GM12878 (cell line): ENCODE results near the gene SYTL1. TPM values are rescaled to one million over a fixed set of nuclear protein-coding genes. Genes with fewer than 3 reads are reported as not detected.

Experiments
- ASH2L ChIP-seq: fragments of 300-600, 200-600 bp; sonication (generic); IDR thresholded peaks from 2 replicates; pipeline ENCODE4 v1.6.1; 2017; ENCODE audit warnings: low read depth, mild to moderate bottlenecking, borderline replicate concordance
- BMI1 ChIP-seq: fragments of 450-650 bp; IDR thresholded peaks from 2 replicates; pipeline ENCODE4 v1.6.1; 2016; ENCODE audit warnings: mild to moderate bottlenecking, moderate library complexity, borderline replicate concordance
- CHD1 ChIP-seq: IDR thresholded peaks from 2 replicates; pipeline ENCODE4 v1.6.1; 2012; ENCODE audit warnings: low read depth, low read length, improper control_type of control experiment
- DPF2 ChIP-seq: fragments of 450-650 bp; IDR thresholded peaks from 2 replicates; pipeline ENCODE4 v1.6.1; 2017; ENCODE audit warnings: mild to moderate bottlenecking
- EED ChIP-seq: sonication (generic); IDR thresholded peaks from 2 replicates; pipeline ENCODE4 v1.6.1; 2016; ENCODE audit warnings: antibody characterized with exemption, low read depth
- ESRRA ChIP-seq: IDR thresholded peaks from 2 replicates; pipeline ENCODE4 v1.6.1; 2012; ENCODE audit warnings: mild to moderate bottlenecking, low read length, improper control_type of control experiment
- FOXK2 ChIP-seq: fragments of 450-650 bp; IDR thresholded peaks from 2 replicates; pipeline ENCODE4 v1.6.1; 2017; ENCODE audit warnings: mild to moderate bottlenecking, moderate library complexity
- POLR2A ChIP-seq: IDR thresholded peaks from 2 replicates; pipeline ENCODE4 v1.6.1; 2011; ENCODE audit warnings: low read depth, mild to moderate bottlenecking, low read length
- PRDM15 ChIP-seq: fragments of 450-650 bp; formaldehyde crosslinking; IDR thresholded peaks from 2 replicates; pipeline ENCODE4 v1.4.0; 2020; ENCODE audit warnings: mild to moderate bottlenecking, moderate library complexity
- RAD21 ChIP-seq: IDR thresholded peaks from 2 replicates; pipeline ENCODE4 v1.6.1; 2011; ENCODE audit warnings: mild to moderate bottlenecking, low read depth, low read length, moderate library complexity; ENCODE audit not compliant: insufficient read depth
- RUNX3 ChIP-seq: IDR thresholded peaks from 2 replicates; pipeline ENCODE4 v1.6.1; 2012; ENCODE audit warnings: low read length, inconsistent platforms
- SRF ChIP-seq, 2 experiments: IDR thresholded peaks; 2 replicates each; pipeline ENCODE4 v1.6.1; 2011; ENCODE audit warnings: low read depth in 2 of 2, low read length in 2 of 2, mild to moderate bottlenecking in 1 of 2, moderate library complexity in 1 of 2
- TCF12 ChIP-seq: IDR thresholded peaks from 2 replicates; pipeline ENCODE4 v1.6.1; 2011; ENCODE audit warnings: low read depth, mild to moderate bottlenecking, low read length
- YY1 ChIP-seq: IDR thresholded peaks from 2 replicates; pipeline ENCODE4 v1.6.1; 2011; ENCODE audit warnings: low read depth, mild to moderate bottlenecking, low read length
- ZNF384 ChIP-seq: IDR thresholded peaks from 2 replicates; pipeline ENCODE4 v1.6.1; 2012; ENCODE audit warnings: low read depth, mild to moderate bottlenecking, low read length, improper control_type of control experiment, borderline replicate concordance
- polyA plus RNA-seq, 11 experiments: library from polyadenylated mRNA; depleted of rRNA in 4 of 11; unstranded in 6 of 11; stranded (reverse) in 5 of 11; fragments of >200 nt; fragmentation: Nextera tagmentation in 4 of 11; fragmentation: Illumina TruSeq in 1 of 11; extraction: Ambion mirVana in 4 of 11; extraction: Trizol in 1 of 11; gene quantifications; 1 replicate in 1 of 11; 2 replicates in 10 of 11; pipeline versions ENCODE4 v1.2.1 to v1.2.3, GENCODE V29; 2011 to 2016; ENCODE audit warnings: inconsistent platforms in 2 of 11, missing spikeins in 2 of 11, low read depth in 1 of 11
- total RNA-seq, 4 experiments: library from RNA; depleted of rRNA in 3 of 4; stranded (reverse); fragments of >200 nt in 3 of 4; fragmentation: Illumina TruSeq in 1 of 4; extraction: Trizol in 1 of 4; gene quantifications; 2 replicates each; pipeline versions ENCODE4 v1.2.1 to v1.2.3, GENCODE V29; 2013 to 2021
- TF ChIP-seq, protein P1 (sequence below): fragments of 450-650 bp; formaldehyde crosslinking; IDR thresholded peaks from 2 replicates; pipeline ENCODE4 v1.4.0; 2022; ENCODE audit warnings: mild to moderate bottlenecking, moderate library complexity
- TF ChIP-seq, protein P2 (sequence below): IDR thresholded peaks from 2 replicates; pipeline ENCODE4 v1.6.1; 2012; ENCODE audit warnings: low read depth, low read length, improper control_type of control experiment

Gene SYTL1
- total and polyA plus RNA-seq, 10 of the 15 experiments (the other 5 are each of a cell fraction or from before 2014, with no cell fraction given) = 0.72 to 45.6 (median 14.8) TPM

GRCh38 chr1:27341525-27342252 is at the start of gene SYTL1 (continued):
- TF ChIP-seq, protein P1, sequence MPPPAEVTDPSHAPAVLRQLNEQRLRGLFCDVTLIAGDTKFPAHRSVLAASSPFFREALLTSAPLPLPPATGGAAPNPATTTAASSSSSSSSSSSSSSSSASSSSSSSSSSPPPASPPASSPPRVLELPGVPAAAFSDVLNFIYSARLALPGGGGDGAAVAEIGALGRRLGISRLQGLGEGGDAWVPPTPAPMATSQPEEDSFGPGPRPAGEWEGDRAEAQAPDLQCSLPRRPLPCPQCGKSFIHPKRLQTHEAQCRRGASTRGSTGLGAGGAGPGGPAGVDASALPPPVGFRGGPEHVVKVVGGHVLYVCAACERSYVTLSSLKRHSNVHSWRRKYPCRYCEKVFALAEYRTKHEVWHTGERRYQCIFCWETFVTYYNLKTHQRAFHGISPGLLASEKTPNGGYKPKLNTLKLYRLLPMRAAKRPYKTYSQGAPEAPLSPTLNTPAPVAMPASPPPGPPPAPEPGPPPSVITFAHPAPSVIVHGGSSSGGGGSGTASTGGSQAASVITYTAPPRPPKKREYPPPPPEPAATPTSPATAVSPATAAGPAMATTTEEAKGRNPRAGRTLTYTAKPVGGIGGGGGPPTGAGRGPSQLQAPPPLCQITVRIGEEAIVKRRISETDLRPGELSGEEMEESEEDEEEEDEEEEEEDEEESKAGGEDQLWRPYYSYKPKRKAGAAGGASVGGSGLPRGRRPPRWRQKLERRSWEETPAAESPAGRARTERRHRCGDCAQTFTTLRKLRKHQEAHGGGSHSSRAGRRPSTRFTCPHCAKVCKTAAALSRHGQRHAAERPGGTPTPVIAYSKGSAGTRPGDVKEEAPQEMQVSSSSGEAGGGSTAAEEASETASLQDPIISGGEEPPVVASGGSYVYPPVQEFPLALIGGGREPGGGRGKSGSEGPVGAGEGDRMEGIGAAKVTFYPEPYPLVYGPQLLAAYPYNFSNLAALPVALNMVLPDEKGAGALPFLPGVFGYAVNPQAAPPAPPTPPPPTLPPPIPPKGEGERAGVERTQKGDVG (CRISPR knock-in tag) = no peak
- TF ChIP-seq FOXK2 (no peak), SRF (IDR thresholded peaks at IDR 0.05; ENCODE audit: low read depth in 2 of 2, low read length in 2 of 2) (no peak), DPF2 (peak; percentile 32; the same call in 1 of the 2 replicates), ASH2L (no peak), RUNX3 (peak; percentile 59; the same call in 1 of the 2 replicates), POLR2A (peak; percentile 70), EED (peak; percentile 21; the same call in 1 of the 2 replicates), YY1 (peak; percentile 62; the same call in 1 of the 2 replicates), CHD1 (no peak), ESRRA (no peak), ZNF384 (no peak), RAD21 (no peak), PRDM15 (CRISPR knock-in tag) (no peak), TCF12 (0 out of 2 replicates have a peak, but pooled peaks have one; percentile 28), BMI1 (no peak)
- TF ChIP-seq, protein P2, sequence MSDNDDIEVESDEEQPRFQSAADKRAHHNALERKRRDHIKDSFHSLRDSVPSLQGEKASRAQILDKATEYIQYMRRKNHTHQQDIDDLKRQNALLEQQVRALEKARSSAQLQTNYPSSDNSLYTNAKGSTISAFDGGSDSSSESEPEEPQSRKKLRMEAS = 0 out of 2 replicates have a peak, but pooled peaks have one; percentile 29
- TF ChIP-seq, all 136 proteins: peak for 28
